ENCODE measurements around the gene GET3. TPM values are rescaled to one million over a fixed set of nuclear protein-coding genes. Genes with fewer than 3 reads are reported as not detected.

Gene GET3
- total and polyA plus RNA-seq, 2 of the 13 experiments (the other 11 are each of a cell fraction or from before 2014, with no cell fraction given) = 57.7 to 59.4 TPM

- TF ChIP-seq, protein P1, sequence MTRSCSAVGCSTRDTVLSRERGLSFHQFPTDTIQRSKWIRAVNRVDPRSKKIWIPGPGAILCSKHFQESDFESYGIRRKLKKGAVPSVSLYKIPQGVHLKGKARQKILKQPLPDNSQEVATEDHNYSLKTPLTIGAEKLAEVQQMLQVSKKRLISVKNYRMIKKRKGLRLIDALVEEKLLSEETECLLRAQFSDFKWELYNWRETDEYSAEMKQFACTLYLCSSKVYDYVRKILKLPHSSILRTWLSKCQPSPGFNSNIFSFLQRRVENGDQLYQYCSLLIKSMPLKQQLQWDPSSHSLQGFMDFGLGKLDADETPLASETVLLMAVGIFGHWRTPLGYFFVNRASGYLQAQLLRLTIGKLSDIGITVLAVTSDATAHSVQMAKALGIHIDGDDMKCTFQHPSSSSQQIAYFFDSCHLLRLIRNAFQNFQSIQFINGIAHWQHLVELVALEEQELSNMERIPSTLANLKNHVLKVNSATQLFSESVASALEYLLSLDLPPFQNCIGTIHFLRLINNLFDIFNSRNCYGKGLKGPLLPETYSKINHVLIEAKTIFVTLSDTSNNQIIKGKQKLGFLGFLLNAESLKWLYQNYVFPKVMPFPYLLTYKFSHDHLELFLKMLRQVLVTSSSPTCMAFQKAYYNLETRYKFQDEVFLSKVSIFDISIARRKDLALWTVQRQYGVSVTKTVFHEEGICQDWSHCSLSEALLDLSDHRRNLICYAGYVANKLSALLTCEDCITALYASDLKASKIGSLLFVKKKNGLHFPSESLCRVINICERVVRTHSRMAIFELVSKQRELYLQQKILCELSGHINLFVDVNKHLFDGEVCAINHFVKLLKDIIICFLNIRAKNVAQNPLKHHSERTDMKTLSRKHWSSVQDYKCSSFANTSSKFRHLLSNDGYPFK (CRISPR knock-in tag; IDR thresholded peaks at IDR 0.05; ENCODE audit: borderline replicate concordance) = 0 out of 2 replicates have a peak, but pooled peaks have one; percentile 18
- TF ChIP-seq ZNF709 (CRISPR knock-in tag; IDR thresholded peaks at IDR 0.05) = 0 out of 2 replicates have a peak, but pooled peaks have one; percentile 60
- TF ChIP-seq SSRP1 (CRISPR knock-in tag; IDR thresholded peaks at IDR 0.05) = no peak; the same call in 1 of the 2 replicates
- TF ChIP-seq ZZZ3 (CRISPR knock-in tag; IDR thresholded peaks at IDR 0.05; ENCODE audit: borderline replicate concordance) = 0 out of 2 replicates have a peak, but pooled peaks have one; percentile 45
- TF ChIP-seq ZFYVE20 (CRISPR knock-in tag; IDR thresholded peaks at IDR 0.05; ENCODE audit: borderline replicate concordance, low read depth) = 0 out of 2 replicates have a peak, but pooled peaks have one; percentile 45
- 0 out of 2 replicates have a peak, but pooled peaks have one; percentile 41 for TF ChIP-seq ESRRA (CRISPR knock-in tag; IDR thresholded peaks at IDR 0.05; ENCODE audit: low read depth)
- TF ChIP-seq ZNF256 (CRISPR knock-in tag; conservative IDR thresholded peaks at IDR 0.05) = no peak
- TF ChIP-seq ADNP (CRISPR knock-in tag; IDR thresholded peaks at IDR 0.05) = no peak
- TF ChIP-seq HNF4A (CRISPR knock-in tag; IDR thresholded peaks at IDR 0.05) = peak; percentile 45; the same call in 1 of the 2 replicates
- TF ChIP-seq ZNF543 (CRISPR knock-in tag; IDR thresholded peaks at IDR 0.05) = 0 out of 2 replicates have a peak, but pooled peaks have one; percentile 30
- peak; percentile 71; the same call in 1 of the 2 replicates for TF ChIP-seq BORCS8-MEF2B (CRISPR knock-in tag; IDR thresholded peaks at IDR 0.05)
- TF ChIP-seq CBX1 (IDR thresholded peaks at IDR 0.05; ENCODE audit: low read depth) = peak; percentile 19
- TF ChIP-seq YEATS2 (CRISPR knock-in tag; IDR thresholded peaks at IDR 0.05; ENCODE audit: borderline replicate concordance) = 0 out of 2 replicates have a peak, but pooled peaks have one; percentile 56
- 0 out of 2 replicates have a peak, but pooled peaks have one; percentile 34 for TF ChIP-seq ZSCAN25 (CRISPR knock-in tag; IDR thresholded peaks at IDR 0.05)
- TF ChIP-seq PHF8 (CRISPR knock-in tag; IDR thresholded peaks at IDR 0.05) = peak; percentile 66
- TF ChIP-seq ZNF337 (CRISPR knock-in tag; IDR thresholded peaks at IDR 0.05; ENCODE audit: borderline replicate concordance, low read depth) = no peak
- TF ChIP-seq ZNF430 (CRISPR knock-in tag; IDR thresholded peaks at IDR 0.05) = no peak
- TF ChIP-seq MED13 (CRISPR knock-in tag; IDR thresholded peaks at IDR 0.05) = no peak
- TF ChIP-seq PAX8 (CRISPR knock-in tag; IDR thresholded peaks at IDR 0.05; ENCODE audit: borderline replicate concordance) = peak; percentile 52; the same call in 1 of the 2 replicates
- TF ChIP-seq ZFP36L1 (CRISPR knock-in tag; IDR thresholded peaks at IDR 0.05) = peak; percentile 73; the same call in 1 of the 2 replicates
- 0 out of 2 replicates have a peak, but pooled peaks have one; percentile 30 for TF ChIP-seq TBX2 (CRISPR knock-in tag; IDR thresholded peaks at IDR 0.05; ENCODE audit: borderline replicate concordance)
- peak; percentile 9 for TF ChIP-seq TAF15 (IDR thresholded peaks at IDR 0.05; ENCODE audit: low read depth, low read length, poor library complexity, severe bottlenecking)
- TF ChIP-seq FOXC1 (CRISPR knock-in tag; IDR thresholded peaks at IDR 0.05; ENCODE audit: borderline replicate concordance) = peak; percentile 70; the same call in 1 of the 2 replicates
- TF ChIP-seq ZNF768 (CRISPR knock-in tag; IDR thresholded peaks at IDR 0.05) = peak; percentile 10; the same call in 1 of the 2 replicates
- TF ChIP-seq ZNF552 (CRISPR knock-in tag; IDR thresholded peaks at IDR 0.05; ENCODE audit: borderline replicate concordance) = 0 out of 2 replicates have a peak, but pooled peaks have one; percentile 83
- TF ChIP-seq ZKSCAN5 (CRISPR knock-in tag; IDR thresholded peaks at IDR 0.05) = 0 out of 2 replicates have a peak, but pooled peaks have one; percentile 49
- TF ChIP-seq IRF2 (CRISPR knock-in tag; IDR thresholded peaks at IDR 0.05) = peak; percentile 48
Observed at GRCh38 chr19:12774588-12775555, 37.6 kb downstream of the GET3 start, which contains the start of gene HOOK2 (continued).

All from HepG2 (cell line).